ENCODE measurements around the gene ARHGAP26. TPM values are rescaled to one million over a fixed set of nuclear protein-coding genes. Genes with fewer than 3 reads are reported as not detected.

The ARHGAP26 gene
- total RNA-seq, 1 donor from 2014 or later = 18.7 TPM

GRCh38 chr5:143153332-143154119 lies 383.3 kb downstream of the ARHGAP26 start:
- H3K4me1 Mint-ChIP-seq (ENCODE audit: unreplicated experiment) = peaks cover 13% of the 10 kb centered on the region
- peaks cover 4% of the 10 kb centered on the region for H3K9me3 Mint-ChIP-seq
- TF ChIP-seq, protein P1, sequence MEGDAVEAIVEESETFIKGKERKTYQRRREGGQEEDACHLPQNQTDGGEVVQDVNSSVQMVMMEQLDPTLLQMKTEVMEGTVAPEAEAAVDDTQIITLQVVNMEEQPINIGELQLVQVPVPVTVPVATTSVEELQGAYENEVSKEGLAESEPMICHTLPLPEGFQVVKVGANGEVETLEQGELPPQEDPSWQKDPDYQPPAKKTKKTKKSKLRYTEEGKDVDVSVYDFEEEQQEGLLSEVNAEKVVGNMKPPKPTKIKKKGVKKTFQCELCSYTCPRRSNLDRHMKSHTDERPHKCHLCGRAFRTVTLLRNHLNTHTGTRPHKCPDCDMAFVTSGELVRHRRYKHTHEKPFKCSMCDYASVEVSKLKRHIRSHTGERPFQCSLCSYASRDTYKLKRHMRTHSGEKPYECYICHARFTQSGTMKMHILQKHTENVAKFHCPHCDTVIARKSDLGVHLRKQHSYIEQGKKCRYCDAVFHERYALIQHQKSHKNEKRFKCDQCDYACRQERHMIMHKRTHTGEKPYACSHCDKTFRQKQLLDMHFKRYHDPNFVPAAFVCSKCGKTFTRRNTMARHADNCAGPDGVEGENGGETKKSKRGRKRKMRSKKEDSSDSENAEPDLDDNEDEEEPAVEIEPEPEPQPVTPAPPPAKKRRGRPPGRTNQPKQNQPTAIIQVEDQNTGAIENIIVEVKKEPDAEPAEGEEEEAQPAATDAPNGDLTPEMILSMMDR (conservative IDR thresholded peaks at IDR 0.05) = no peak
- H3K4me3 Mint-ChIP-seq = no peak overlapping the region
- H3K27me3 Mint-ChIP-seq = no peaks in the 10 kb centered on the region
- no peak for DNase-seq (ENCODE audit: extremely low spot score, unreplicated experiment)
- peaks cover 9% of the 10 kb centered on the region for H3K36me3 Mint-ChIP-seq
- peak overlapping the region; percentile 50 for H3K27ac Mint-ChIP-seq

- Mint-ChIP-seq H3K4me1 (ENCODE audit: unreplicated experiment) (peaks cover 18% of the 10 kb centered on the region), H3K27me3 (no peaks in the 10 kb centered on the region), H3K36me3 (peaks cover 9% of the 10 kb centered on the region), H3K9me3 (peaks cover 4% of the 10 kb centered on the region), H3K4me3 (no peak overlapping the region), H3K27ac (no peak overlapping the region)
- TF ChIP-seq, protein P1 (conservative IDR thresholded peaks at IDR 0.05) = no peak
- DNase-seq (ENCODE audit: extremely low spot score, unreplicated experiment) = no peak
Measured at GRCh38 chr5:143154510-143155370, 384.6 kb downstream of the ARHGAP26 start.

- Mint-ChIP-seq H3K4me3 (no peak overlapping the region), H3K27me3 (no peaks in the 10 kb centered on the region), H3K27ac (no peak overlapping the region), H3K9me3 (peaks cover 4% of the 10 kb centered on the region), H3K4me1 (ENCODE audit: unreplicated experiment) (peaks cover 18% of the 10 kb centered on the region), H3K36me3 (peaks cover 4% of the 10 kb centered on the region)
- TF ChIP-seq, protein P1 (conservative IDR thresholded peaks at IDR 0.05) = no peak
- no peak for DNase-seq (ENCODE audit: extremely low spot score, unreplicated experiment)
Measured at GRCh38 chr5:143155455-143155854, 385.3 kb downstream of the ARHGAP26 start.

DNA sequence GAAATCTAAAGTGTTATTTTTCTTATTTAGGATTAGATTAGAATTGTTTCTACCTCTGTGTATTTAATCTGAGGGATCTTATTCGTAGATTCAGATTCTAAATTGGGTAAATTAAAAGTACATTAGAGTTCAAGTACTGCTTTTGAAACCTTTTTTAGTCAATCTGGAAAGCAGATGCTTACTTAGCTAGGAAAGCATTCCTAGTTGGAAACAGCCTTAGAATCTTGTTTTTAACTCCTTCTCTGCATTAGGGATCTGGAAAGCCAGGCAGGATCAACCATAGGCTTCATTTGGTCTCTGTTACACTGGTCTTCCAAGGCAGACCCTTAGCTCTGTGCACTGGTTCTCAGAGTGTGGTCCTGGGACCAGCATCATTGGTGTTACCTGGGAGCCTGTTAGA lies 385.9 kb downstream of the ARHGAP26 start:
- H3K27me3 Mint-ChIP-seq = no peaks in the 10 kb centered on the region
- peaks cover 18% of the 10 kb centered on the region for H3K4me1 Mint-ChIP-seq (ENCODE audit: unreplicated experiment)
- H3K9me3 Mint-ChIP-seq = peaks cover 4% of the 10 kb centered on the region
- H3K36me3 Mint-ChIP-seq = peaks cover 4% of the 10 kb centered on the region
- H3K27ac Mint-ChIP-seq = no peak overlapping the region
- TF ChIP-seq, protein P1 (conservative IDR thresholded peaks at IDR 0.05) = no peak
- no peak for DNase-seq (ENCODE audit: extremely low spot score, unreplicated experiment)
- no peak overlapping the region for H3K4me3 Mint-ChIP-seq

- H3K4me1 Mint-ChIP-seq (ENCODE audit: unreplicated experiment) = peaks cover 22% of the 10 kb centered on the region
- TF ChIP-seq, protein P1 (conservative IDR thresholded peaks at IDR 0.05) = no peak
- no peak for DNase-seq (ENCODE audit: extremely low spot score, unreplicated experiment)
- no peaks in the 10 kb centered on the region for H3K27me3 Mint-ChIP-seq
- peaks cover 4% of the 10 kb centered on the region for H3K9me3 Mint-ChIP-seq
- H3K27ac Mint-ChIP-seq = no peak overlapping the region
- peaks cover 4% of the 10 kb centered on the region for H3K36me3 Mint-ChIP-seq
- no peak overlapping the region for H3K4me3 Mint-ChIP-seq
Measured at GRCh38 chr5:143156572-143156971, 386.4 kb downstream of the ARHGAP26 start.

All from type B pancreatic cell (in vitro differentiated cells).